IMR-90 (cell line): ENCODE results near the gene FAM20C. TPM values are rescaled to one million over a fixed set of nuclear protein-coding genes. Genes with fewer than 3 reads are reported as not detected.

Experiments
- ATAC-seq: fragments of 200-7000 bp; cut with Tn5 transposase; 2 replicates; pipeline ENCODE4 v1.9.1; 2020; ENCODE audit warnings: low read depth, mild to moderate bottlenecking, moderate library complexity
- BruUV-seq: library from RNA; stranded (reverse); fragments of 400-500 nt; replicated peaks from 2 replicates; lab custom pipeline; 2021; lab: Mats Ljungman, UMichigan
- CTCF ChIA-PET: fragments of 300-600 bp; formaldehyde crosslinking; extraction: SDS; loops from one replicate; lab custom pipeline; 2021; ENCODE audit warnings: antibody characterized with exemption; lab: Yijun Ruan, JAX
- POLR2A ChIA-PET: fragments of 300-600 bp; sonication (Branson Sonifier 250); formaldehyde crosslinking; loops from one replicate; lab custom pipeline; 2022; ENCODE audit warnings: antibody characterized with exemption; ENCODE audit not compliant: unreplicated experiment; lab: Charles Lee
- DNase-seq: peaks from one replicate; pipeline ENCODE4 v3.0.0; 2013
- H2AFZ ChIP-seq: replicated peaks from 2 replicates; pipeline ENCODE3; 2013; ENCODE audit warnings: low read length, mild to moderate bottlenecking; ENCODE audit not compliant: poor library complexity
- H2AK5ac ChIP-seq: 2 replicates; pipeline ENCODE4 v1.6.1; 2013; ENCODE audit warnings: low read depth, low read length, inconsistent platforms
- H2AK9ac ChIP-seq: replicated peaks from 2 replicates; pipeline ENCODE3; 2013; ENCODE audit warnings: mild to moderate bottlenecking, low read depth, low read length, moderate library complexity; ENCODE audit not compliant: poor library complexity
- H2BK120ac ChIP-seq: 2 replicates; pipeline ENCODE4 v1.6.1; 2013; ENCODE audit warnings: low read depth, low read length, inconsistent platforms
- H2BK15ac ChIP-seq: 3 replicates; pipeline ENCODE4 v1.6.1; 2013; ENCODE audit warnings: low read depth, low read length, inconsistent platforms
- H2BK20ac ChIP-seq: 2 replicates; pipeline ENCODE4 v1.6.1; 2013; ENCODE audit warnings: low read depth, mild to moderate bottlenecking, inconsistent platforms, low read length, moderate library complexity
- H2BK5ac ChIP-seq: 2 replicates; pipeline ENCODE4 v1.6.1; 2013; ENCODE audit warnings: mild to moderate bottlenecking, low read depth, low read length, inconsistent platforms; ENCODE audit not compliant: poor library complexity, severe bottlenecking
- H3K14ac ChIP-seq: replicated peaks from 2 replicates; pipeline ENCODE4 v1.6.1; 2013; ENCODE audit warnings: low read depth, low read length, inconsistent platforms
- H3K18ac ChIP-seq: 2 replicates; pipeline ENCODE4 v1.6.1; 2013; ENCODE audit warnings: low read depth, low read length, control low read depth
- H3K23ac ChIP-seq: 2 replicates; pipeline ENCODE4 v1.6.1; 2013; ENCODE audit warnings: low read depth, low read length, inconsistent platforms
- H3K27ac ChIP-seq: 2 replicates; pipeline ENCODE4 v1.5.1; 2013; ENCODE audit warnings: mild to moderate bottlenecking, control low read depth, low read length; ENCODE audit not compliant: insufficient read depth
- H3K27me3 ChIP-seq: 2 replicates; pipeline ENCODE4 v1.6.1; 2013; ENCODE audit warnings: low read length; ENCODE audit not compliant: control insufficient read depth, insufficient read depth
- H3K36me3 ChIP-seq: 2 replicates; pipeline ENCODE4 v1.6.1; 2013; ENCODE audit warnings: low read length, mixed read lengths; ENCODE audit not compliant: control insufficient read depth, insufficient read depth
- H3K4ac ChIP-seq: 2 replicates; pipeline ENCODE4 v1.6.1; 2013; ENCODE audit warnings: low read depth, low read length, inconsistent platforms
- H3K4me1 ChIP-seq: 2 replicates; pipeline ENCODE4 v1.6.1; 2013; ENCODE audit warnings: low read length, mixed read lengths; ENCODE audit not compliant: control insufficient read depth, insufficient read depth
- H3K4me2 ChIP-seq: 2 replicates; pipeline ENCODE4 v1.6.1; 2013; ENCODE audit warnings: low read depth, mild to moderate bottlenecking, control low read depth, low read length, moderate library complexity
- H3K4me3 ChIP-seq: 2 replicates; pipeline ENCODE4 v1.5.1; 2013; ENCODE audit warnings: low read depth, mild to moderate bottlenecking, control low read depth, low read length, moderate library complexity; ENCODE audit not compliant: insufficient read depth
- H3K56ac ChIP-seq: 2 replicates; pipeline ENCODE4 v1.6.1; 2013; ENCODE audit warnings: low read length, inconsistent platforms; ENCODE audit not compliant: insufficient read depth; ENCODE audit errors: extremely low read depth
- H3K79me1 ChIP-seq, 2 experiments: 2 replicates each; pipeline ENCODE4 v1.6.1; 2013; ENCODE audit warnings: low read length in 2 of 2, inconsistent platforms in 1 of 2, low read depth in 1 of 2
- H3K9ac ChIP-seq: 2 replicates; pipeline ENCODE4 v1.6.1; 2013; ENCODE audit warnings: low read depth, low read length, control low read depth
- H3K9me1 ChIP-seq: 2 replicates; pipeline ENCODE4 v1.6.1; 2013; ENCODE audit warnings: low read length, inconsistent platforms; ENCODE audit not compliant: insufficient read depth
- H3K9me3 ChIP-seq: 2 replicates; pipeline ENCODE4 v1.6.1; 2013; ENCODE audit warnings: low read length; ENCODE audit not compliant: control insufficient read depth, insufficient read depth
- H4K20me1 ChIP-seq: 2 replicates; pipeline ENCODE4 v1.6.1; 2013; ENCODE audit warnings: low read length, inconsistent platforms; ENCODE audit not compliant: insufficient read depth
- H4K5ac ChIP-seq: 2 replicates; pipeline ENCODE4 v1.6.1; 2013; ENCODE audit warnings: mild to moderate bottlenecking, low read depth, low read length, control low read depth
- H4K8ac ChIP-seq, 2 experiments: 2 replicates each; pipeline ENCODE4 v1.6.1; 2013; ENCODE audit warnings: low read depth in 2 of 2, low read length in 2 of 2, control low read depth in 1 of 2, inconsistent platforms in 1 of 2
- H4K91ac ChIP-seq: 2 replicates; pipeline ENCODE4 v1.6.1; 2013; ENCODE audit warnings: low read depth, low read length, inconsistent platforms; ENCODE audit not compliant: insufficient read depth
- NFE2L2 ChIP-seq: fragments of 150-350 bp; IDR thresholded peaks from 2 replicates; pipeline ENCODE4 v1.6.1; 2016; ENCODE audit warnings: low read depth, mild to moderate bottlenecking, low read length
- RAD21 ChIP-seq: IDR thresholded peaks from 2 replicates; pipeline ENCODE4 v1.6.1; 2012; ENCODE audit warnings: low read length, improper control_type of control experiment
- SMC3 ChIP-seq: fragments of 150-350 bp; IDR thresholded peaks from 2 replicates; pipeline ENCODE4 v1.6.1; 2016; ENCODE audit warnings: low read depth, mild to moderate bottlenecking, antibody characterized with exemption, low read length, moderate library complexity
- USF2 ChIP-seq: fragments of 150-350 bp; IDR thresholded peaks from 2 replicates; pipeline ENCODE4 v1.6.1; 2017; ENCODE audit warnings: mild to moderate bottlenecking, antibody characterized with exemption, low read length, low read depth
- WGBS, 2 experiments: methylation state at CpG; one replicate each; pipeline versions ENCODE4 v1.1.5 to v1.1.7; 2013; ENCODE audit warnings: missing lambda C conversion rate in 2 of 2; ENCODE audit not compliant: insufficient read length in 1 of 2; ENCODE audit errors: extremely low coverage in 2 of 2; 5-methylcytosine and 5-hydroxymethylcytosine counted together
- dilution Hi-C: fragments of 300-500 bp; cut with HindIII; formaldehyde crosslinking; loops from one replicate; pipeline ENCODE4 v1.14.3; 2018; ENCODE audit warnings: low sequenced_read_pairs; ENCODE audit not compliant: unreplicated experiment
- in situ Hi-C: fragments of 300-500 bp; cut with MboI; formaldehyde crosslinking; loops from 3 replicates; pipeline ENCODE4 v1.14.3; 2019; ENCODE audit warnings: low sequenced_read_pairs, inconsistent platforms, mixed read lengths
- intact Hi-C: fragments of 100-400 bp; cut with micrococcal nuclease; formaldehyde crosslinking; loops from 2 replicates; pipeline ENCODE4 v1.10.0; 2022
- polyA plus RNA-seq, 3 experiments: library from polyadenylated mRNA; depleted of rRNA; stranded (reverse); fragments of >200 nt; gene quantifications; 2 replicates each; pipeline ENCODE4 v1.2.3, GENCODE V29; 2012; ENCODE audit warnings: low replicate concordance in 1 of 3
- total RNA-seq: library from RNA; depleted of rRNA; stranded (reverse); fragments of >200 nt; gene quantifications from 2 replicates; pipeline ENCODE4 v1.2.3, GENCODE V29; 2012

Gene FAM20C
- total and polyA plus RNA-seq, 2 of the 4 experiments (the other 2 are of a cell fraction) = 7.7 to 36.6 TPM

DNA sequence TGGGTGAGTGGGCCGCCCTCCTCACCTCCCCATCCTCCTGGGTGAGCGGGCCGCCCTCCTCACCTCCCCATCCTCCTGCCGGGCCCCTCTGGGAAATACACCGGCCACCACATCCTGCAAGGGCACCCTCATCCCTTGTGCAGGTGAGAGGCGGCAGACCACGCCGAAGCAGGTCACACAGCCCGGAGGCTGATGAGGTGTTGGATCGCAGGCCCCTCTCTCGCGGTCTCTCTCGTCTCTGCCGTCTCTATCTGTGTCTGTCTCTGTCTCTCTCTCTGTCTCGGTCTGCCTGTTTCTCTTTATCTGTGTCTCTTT is 66.8 kb downstream of the FAM20C start:
- Histone ChIP-seq H2AFZ (no peak overlapping the region), H3K36me3 (peaks cover 73% of the 10 kb centered on the region), H3K27me3 (no peaks in the 10 kb centered on the region), H3K9ac (no peak overlapping the region), H3K79me1 (no peaks in the 10 kb centered on the region), H3K4ac (no peak overlapping the region), H4K5ac (no peak overlapping the region), H4K20me1 (no peaks in the 10 kb centered on the region), H3K9me3 (peaks cover 27% of the 10 kb centered on the region), H2AK9ac (no peak overlapping the region), H3K4me3 (no peak overlapping the region), H2BK5ac (no peak overlapping the region), H3K4me2 (no peak overlapping the region), H3K9me1 (no peaks in the 10 kb centered on the region), H3K23ac (no peak overlapping the region), H2BK20ac (no peak overlapping the region), H4K8ac (no peak overlapping the region), H2BK120ac (no peak overlapping the region), H3K14ac (no peak overlapping the region), H3K27ac (no peak overlapping the region), H3K56ac (no peak overlapping the region), H3K4me1 (no peaks in the 10 kb centered on the region), H4K91ac (no peak overlapping the region), H2AK5ac (no peak overlapping the region), H2BK15ac (no peak overlapping the region), H3K18ac (no peak overlapping the region)
- 98% methylated on average over 7 of the region's 15 CpGs; no CpG with 5 or more reads in 1 of the 2 experiments for WGBS, 2 experiments
- ATAC-seq = no peak
- BruUV-seq = no TSS peak
- ChIA-PET POLR2A (no interaction called here), CTCF (no interaction called here)
- in situ Hi-C loops (no loop called here), dilution Hi-C loops (no loop called here), intact Hi-C loops (no loop called here)
- no peak for DNase-seq
- TF ChIP-seq RAD21 (no peak), USF2 (no peak), NFE2L2 (no peak), SMC3 (no peak)
